Islet of Langerhans (tissue), 1 donor: Measurements from ENCODE around the gene SACM1L.
A peak's percentile ranks its signal among the peaks of the same experiment; 100 is the strongest.
"Not testable (repeated sequence)": the region's sequence is repeated elsewhere in the genome, so short reads cannot be mapped to it uniquely, and the experiment has no call there.

Source experiments
- FAIRE-seq: peaks from one replicate; lab custom pipeline; 2011; peaks lifted over from hg19 to GRCh38; lab: Jason Lieb, UNC

Gene SACM1L

DNA sequence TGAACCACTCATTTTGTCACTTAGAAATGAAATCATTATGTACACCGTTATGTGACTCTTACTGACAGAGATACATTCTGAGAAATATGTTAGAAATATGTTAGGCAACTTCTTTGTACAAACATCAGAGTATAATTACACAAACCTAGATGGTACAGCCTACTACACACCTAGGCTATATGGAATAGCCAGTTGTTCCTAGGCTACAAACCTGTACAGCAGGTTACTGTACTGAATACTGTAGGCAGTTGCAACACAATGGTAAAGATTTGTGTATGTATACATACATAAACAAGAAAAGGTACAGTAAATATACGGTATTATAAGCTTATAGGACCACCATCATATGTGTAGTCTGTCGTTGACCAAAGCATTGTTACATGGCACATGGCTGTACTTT is 3.7 kb downstream of the SACM1L start:
- FAIRE-seq = no peak

DNA sequence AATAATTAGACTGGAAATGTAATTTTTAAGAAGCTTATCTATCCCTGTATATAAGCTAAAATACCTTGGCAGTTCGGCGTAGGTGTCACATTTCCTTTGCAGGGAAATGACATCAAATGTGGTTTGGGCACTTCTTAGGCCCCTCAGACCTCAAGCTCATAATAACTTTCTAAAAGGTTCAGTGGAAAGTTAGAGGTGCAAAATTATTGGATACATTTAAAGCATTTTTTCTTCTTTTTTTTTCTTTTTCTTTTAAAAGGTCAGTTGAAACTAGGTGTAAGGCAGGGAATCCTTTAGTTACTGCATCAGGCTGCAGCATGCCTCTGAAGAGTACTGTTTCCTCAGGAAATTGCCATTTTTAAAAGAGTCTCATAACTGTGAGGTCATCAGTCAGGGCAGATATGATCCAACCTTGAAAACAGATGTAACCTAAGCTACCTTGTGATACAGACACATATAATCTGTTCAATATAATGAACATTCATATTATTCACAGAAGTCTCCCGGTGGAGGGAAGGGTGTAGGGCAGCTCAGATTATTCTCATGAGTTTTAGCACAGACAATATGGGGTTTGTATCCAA is 4.8 kb downstream of the SACM1L start:
- no peak for FAIRE-seq

DNA sequence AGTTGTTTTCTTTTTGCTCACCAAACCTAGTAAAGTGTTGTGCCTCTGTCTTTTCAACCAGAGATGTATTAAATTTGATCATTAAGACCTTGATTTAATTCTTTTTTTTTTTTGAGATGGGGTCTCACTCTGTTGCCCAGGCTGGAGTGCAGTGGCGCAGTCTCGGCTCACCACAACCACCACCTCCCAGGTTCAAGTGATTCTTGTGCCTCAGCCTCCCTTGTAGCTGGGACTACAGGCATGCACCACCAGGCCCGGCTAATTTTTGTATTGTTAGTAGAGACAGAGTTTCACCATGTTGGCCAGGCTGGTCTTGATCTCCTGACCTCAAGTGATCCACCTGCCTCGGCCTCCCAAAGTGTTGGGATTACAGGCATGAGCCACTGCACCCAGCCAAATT is 6.0 kb downstream of the SACM1L start:
- not testable (repeated sequence) for FAIRE-seq

DNA sequence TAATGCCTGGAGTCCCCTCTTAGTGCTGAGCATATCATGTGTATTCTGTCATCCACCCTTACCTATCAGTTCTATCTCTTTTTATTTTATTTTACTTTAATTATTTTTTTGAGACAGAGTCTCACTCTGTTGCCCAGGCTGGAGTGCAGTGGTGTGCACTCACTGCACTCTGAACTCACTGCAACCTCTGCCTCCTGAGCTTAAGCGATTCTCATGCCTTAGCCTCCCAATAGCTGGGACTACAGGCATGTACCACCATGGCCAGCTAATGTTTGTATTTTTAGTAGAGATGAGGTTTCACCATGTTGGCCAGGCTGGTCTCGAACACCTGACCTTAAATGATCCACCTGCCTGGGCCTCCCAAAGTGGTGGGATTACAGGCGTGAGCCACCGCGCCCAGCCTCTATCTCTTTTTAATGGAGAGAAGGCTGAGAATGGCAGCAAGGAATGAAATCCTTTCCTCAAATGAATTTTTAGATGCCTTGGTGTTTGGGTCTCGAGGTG is 11.4 kb downstream of the SACM1L start:
- no peak for FAIRE-seq

DNA sequence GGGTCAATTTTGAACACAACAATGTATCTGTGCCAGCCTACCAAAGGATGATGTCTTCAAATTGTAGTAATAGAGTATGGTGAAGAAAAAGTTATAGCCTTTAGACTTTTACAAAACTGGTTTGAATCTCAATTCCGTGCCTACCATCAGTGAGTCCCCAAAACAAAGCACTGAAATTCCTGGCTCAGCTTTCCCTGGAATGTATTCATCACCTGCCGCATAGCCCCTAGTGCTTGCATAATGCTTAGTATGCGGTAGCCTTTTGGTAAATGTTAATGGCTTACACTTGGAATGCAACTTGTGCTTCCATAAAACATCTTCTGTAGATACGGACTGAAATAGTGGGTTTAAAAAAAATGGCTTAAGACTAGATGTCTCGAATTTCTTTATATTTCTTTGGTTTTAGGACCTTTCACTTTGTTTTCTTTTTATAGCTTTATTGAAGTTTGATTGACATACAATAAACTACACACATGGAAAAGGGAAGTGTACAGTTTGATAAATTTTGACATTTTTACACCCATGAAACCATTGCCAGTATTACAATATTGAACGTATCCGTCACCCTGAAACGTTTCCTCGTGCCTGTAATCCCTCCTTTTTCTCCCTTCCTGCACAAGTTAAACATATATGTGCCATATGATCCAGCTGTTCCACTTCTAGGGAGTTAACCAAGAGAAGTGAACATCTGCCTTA is 12.1 kb downstream of the SACM1L start:
- peak; percentile 66 for FAIRE-seq

DNA sequence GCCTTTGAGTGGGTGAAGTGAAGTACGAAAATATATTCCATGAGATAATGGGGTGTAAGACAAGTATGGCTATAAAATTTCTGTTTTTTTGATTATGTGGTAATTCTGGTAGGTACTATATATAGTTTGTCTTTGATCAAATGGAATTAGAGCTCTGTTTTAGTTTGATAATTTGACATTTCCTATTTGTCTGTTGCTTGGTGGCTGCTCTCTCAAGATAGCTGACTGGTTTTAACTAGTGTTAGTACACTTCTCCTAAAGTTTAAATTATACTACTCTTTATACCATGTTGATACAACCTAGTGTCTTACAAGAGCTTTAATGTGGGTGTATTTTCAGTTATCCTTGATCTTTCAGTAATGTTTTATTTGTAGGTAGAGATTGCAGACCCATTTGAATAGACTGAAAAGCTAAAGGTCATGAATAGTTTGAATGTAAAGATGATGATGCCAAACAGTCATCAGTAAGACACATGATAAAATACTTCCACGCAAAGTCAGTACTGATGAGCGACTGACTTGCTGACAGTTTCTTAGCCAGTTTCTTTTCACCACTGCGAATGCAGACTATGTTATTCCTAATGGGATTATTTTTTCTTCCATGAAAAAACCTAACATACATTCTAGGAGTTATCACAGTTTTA is 15.2 kb downstream of the SACM1L start:
- FAIRE-seq = no peak

DNA sequence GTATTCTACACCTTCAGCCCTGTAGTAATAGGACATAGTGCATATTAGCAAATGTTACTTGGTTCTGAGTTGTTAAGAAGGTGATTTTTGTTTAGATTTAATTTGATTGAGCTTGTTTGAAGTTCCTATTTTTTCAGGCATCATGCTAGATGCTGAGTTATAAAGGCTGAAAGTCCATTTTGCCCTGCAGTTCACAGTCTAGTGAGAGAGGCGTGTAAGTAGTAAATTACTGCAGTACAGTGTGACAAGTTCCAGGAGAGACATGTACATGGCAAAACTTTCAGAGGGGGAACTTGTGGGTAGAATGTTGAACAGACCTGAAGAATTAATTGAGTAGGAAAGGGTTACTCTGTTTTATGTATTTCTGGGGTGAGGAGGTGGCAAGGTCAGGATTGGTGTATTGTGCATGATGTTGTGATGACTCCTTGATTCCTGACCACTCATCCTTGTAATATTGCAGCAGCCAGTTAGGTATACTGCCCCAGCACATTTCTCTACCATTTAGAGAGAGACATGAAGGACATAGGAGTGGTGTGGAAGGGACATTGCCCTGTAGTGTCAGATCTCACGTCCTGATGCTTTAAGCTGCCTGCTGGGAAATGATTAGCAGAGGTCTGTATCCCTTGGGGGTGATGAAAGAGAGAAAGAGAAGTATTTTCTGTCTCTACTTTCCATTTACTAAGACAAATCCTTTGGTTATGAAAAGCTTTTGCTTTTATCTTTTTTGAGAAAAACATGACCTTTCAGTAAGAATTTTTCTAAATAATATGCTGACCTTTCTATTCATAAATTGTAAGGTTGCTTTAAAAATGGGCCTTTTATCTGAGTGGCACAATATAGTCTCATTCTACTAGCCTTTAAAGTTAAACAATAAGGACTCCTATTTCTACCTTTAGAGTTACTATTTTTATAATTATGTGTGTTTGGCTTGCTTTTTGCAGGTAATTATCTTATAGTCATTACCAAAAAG is 16.9 kb downstream of the SACM1L start:
- no peak for FAIRE-seq

DNA sequence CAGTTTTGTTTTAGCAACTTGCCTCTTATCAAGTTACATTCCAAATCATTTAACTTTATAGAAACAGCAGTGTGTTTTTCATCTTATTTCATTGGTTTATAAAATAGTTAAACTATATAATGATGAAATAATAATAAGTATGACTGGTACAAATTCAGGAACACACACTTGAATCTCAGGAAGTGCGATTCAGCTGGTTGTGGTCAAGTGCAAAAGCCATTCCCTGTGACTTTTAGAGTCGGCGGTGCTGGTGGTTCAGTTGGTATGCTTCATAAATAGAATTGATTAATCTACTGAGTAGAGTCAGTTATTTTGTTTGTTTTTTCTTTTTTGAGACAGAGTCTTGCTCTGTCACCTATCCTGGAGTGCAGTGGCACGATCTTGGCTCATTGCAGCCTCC is 22.7 kb downstream of the SACM1L start:
- FAIRE-seq = no peak

DNA sequence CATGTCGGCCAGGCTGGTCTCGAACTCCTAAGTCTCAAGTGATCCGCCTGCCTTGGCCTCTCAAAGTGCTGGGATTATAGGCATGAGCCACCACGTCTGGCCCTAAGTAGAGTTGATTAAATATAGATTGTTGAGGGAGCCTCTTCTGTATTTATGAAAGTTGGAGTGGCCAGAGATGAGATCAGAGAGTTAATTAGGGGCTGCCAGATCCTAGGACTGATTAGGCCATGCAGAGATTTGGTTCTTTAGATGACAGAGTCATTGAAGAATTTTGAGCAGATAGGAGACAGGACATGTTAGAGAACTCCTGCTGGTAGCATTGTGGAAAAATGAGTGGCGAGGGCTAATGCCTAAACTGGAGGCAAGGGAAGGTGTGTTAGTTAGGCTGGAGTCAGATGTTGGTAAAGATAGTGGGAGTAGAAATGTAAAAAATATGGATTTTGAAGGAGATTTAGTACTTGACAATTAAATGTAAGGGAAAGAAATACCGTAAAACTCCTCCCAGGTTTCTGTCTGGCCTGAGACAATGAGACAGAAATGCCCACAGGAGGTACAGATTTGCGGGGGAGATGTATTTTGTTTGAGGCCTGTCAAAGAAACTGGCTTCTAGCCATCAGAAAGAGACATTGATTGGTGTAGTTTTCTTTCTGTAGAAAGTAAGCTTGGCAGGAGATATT is 23.4 kb downstream of the SACM1L start:
- FAIRE-seq = no peak

DNA sequence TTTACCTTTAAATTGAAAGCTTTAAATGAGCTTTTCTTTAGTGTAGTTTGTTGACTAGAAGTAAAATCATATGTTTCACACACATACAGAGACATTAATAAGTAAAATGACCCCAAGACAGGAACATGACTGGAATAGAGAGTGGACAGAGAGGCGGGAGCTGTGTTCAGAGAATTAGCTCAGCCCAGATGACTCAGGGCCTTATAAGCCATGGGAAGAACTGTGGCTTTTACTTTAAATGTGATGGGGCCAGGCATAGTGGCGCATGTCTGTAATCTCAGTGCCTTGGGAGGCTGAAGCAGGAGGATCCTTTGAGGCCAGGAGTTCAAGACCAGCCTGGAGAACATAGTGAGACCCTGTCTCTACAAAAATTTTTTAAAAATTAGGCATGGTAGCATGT is 26.7 kb downstream of the SACM1L start:
- no peak for FAIRE-seq

DNA sequence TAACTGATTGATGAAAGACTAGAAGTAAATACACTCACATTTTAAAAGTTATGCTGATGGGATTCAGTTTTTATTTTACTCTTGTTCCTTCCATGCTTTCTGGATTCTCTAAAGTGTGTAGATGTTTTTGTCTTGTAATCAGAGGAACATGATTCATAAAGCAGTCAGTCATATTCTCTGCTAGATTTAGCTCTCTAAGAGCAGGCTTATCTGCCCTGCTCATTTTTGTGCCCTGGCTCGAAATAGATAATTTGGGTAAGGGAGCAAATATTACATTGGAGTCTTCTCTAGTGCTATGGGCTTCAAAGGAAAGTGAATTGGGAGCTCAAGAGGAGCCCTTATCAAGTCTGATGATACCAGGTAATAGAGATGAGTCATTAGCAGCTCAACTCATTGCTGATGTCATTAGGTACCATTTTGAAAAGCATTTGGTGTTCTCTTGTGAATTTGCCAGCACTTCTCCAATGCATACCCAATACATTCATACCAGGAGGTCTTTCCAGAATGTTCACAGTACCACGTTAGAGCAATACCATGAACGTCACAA is 27.7 kb downstream of the SACM1L start:
- no peak for FAIRE-seq

DNA sequence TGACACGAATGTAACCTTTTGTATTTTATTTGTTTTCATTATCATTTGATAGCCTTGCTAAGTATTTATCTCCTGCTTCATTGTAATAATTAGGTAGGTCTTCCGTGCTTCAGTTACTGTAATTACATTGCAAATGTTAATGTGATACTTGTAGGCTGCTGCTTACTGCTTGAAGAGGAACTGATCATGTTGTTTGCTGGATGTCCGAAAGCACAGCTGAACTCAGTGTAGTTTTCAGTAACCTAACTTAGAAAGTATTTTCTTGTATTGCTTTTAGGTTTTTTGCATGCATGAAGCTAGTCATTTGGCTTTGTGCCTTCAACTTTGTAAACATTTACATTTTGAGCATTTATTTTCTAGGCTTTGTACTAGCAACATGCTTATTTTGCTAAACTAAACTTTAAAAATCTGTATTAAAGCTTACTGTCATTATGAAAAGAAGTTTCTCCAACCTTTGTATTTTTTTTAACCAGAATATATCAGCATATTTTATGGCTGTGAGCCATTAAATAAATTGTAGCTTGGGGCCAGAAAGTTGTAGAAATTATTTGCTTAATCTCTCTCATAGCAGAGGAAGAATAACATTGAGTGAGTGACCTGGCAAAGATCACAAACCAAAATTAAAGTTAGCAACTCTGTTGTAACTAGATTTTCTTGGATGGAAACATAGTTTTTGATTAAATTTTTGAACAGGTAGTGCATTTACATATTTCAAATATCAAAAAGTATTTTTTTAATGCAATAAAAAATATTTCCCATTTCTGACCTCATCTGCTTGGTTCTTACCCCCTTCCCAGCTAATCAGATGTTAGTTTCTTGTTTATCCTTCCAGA is 30.7 kb downstream of the SACM1L start:
- no peak for FAIRE-seq

DNA sequence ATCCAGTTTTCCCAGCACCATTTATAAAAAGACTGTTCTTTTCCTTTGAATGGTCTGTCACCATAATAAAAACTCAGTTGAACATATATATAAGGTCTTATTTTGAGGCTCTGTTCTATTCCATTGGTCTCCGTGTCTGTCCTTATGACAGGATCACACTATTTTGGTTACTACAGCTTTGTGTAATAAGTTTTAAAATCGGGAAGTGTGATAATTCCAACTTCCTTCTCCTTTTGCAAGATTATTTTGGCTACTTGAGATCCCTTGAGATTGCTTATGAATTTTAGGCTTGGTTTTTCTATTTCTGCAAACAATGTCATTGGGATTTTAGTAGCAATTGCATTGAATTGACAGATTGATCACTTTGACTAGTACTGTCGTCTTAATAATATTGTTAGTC is 35.7 kb downstream of the SACM1L start:
- no peak for FAIRE-seq

DNA sequence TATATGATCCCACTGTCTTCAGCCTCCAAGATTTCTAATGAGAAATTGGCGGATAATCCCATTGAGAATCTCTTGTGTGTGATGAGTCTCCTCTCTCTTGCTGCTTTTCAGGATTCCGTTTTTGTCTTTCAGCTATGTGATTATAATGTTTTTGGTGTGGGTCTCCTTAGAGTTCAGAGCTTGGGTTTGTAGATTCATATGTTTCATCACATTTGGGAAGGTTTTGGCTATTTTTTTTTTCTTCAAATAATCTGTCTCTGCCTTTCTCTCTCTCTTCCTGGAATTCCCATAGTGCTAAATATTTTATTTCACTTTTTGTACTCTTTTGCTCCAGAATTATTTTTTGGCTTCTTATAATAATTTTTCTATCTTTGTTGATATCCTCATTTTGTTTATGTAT is 40.4 kb downstream of the SACM1L start:
- no peak for FAIRE-seq

DNA sequence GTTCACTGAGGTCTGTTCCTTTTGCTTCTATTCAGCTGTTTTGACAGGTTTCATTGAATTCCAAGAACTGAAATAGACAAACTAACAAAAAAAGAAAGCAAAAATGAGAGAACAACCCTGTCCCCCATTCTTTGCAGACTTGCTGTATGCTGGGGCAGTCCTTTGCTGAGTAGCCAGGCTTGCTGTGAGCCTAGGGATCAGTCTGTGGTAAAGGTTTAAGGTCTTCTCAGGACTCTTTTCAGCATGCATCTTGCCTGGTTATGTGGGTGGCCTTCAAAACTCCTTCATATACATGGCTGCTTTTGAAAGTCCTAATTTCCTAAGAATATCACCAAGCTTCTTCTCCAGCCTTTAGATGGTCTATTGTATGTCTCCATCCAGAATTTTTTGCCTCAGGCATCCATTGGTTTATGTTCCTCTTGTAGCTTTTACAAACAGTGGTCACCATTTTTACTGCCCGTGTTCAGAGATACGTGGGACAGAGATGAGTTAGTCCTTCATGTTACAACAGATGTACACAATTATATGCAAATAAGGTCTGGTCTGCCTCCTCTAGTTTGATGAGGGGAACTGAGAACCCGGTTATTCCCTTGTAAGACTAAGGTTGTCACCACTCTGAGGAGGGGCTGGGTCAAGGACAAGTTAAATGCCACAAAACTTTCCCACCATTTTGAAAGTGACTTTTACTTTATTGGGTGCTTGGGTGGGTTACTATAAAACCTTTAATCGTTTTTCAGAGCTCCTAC is 41.4 kb downstream of the SACM1L start:
- no peak for FAIRE-seq

DNA sequence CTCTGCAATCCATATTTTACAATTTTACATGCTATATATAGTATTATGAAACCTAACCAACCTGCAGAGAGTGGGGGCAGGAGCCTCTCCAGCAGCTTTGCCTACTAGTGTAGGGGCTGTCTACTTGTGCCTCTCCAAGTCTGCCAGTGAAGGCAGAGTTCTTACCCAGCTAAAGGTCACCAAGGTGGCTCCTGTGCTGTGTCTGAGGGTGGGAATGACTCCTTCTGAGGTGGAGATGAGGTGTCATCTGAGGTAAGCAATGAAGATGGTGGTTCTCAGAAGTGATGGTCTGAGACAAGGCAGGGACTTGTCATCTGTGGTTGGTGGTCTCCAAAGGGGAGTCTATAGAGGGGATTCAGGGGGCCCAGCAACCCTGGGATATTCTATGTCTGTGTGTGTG is 47.5 kb downstream of the SACM1L start:
- no peak for FAIRE-seq

DNA sequence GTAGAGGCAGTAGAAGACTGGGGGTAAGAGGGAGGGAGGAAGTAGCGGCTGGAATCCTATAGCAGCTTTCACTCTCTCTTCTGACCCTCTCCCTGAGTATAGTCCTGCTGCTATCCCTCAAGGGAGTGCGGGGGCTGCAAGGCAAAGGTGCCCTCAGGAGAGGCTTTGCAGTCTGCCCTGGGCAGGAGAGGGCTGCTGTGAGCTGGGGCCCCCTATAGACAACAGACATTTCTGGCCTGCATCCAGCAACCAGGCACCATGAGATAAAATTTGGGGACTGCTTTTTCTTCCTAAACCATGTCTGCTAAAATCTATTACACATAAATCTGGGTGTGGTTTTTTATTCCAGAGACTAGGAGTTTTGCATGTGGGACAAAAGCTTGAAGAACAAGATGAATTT is 48.0 kb downstream of the SACM1L start:
- no peak for FAIRE-seq

DNA sequence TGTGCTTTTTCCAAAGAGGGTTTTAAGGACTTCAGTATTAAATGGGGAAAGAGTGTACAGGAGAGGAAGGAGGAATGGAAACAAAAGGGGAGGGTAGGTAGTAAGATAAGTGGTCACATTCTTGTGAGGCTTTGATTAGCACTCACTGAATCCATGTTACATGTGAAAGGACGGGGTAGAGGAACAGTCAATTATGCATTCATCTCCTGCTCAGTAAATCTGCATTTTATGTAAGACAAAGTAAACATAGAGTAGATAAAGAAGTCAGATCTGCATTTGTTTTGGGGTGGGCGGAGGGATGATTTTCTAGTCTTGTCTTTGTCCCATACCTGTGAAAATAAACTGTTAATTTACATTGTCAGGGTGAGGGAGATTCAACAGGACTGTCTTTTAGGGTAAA is 50.8 kb downstream of the SACM1L start:
- FAIRE-seq = no peak

DNA sequence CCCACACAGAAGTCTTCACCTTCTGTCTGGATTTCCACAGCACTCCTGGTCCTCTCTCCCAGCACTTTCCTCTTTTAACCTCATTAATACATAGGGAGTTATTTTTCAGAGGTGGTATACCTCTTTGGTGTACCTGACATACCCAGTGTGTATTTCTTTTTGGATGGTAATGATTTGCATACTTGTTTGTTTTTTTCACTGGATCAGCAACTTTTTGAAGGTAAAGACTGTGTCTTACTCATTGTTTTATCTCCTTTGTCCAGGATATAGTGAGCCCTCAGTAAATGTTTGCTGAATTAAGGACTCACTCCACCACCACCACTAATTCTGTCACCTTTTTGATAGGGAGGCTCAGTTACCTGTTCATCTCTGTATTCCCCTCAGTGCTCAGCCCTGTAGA is 52.1 kb downstream of the SACM1L start:
- FAIRE-seq = no peak
